H7 (cell line): ENCODE data around the gene EXOC4. TPM values are rescaled to one million over a fixed set of nuclear protein-coding genes. Genes with fewer than 3 reads are reported as not detected.
A peak's percentile ranks its signal among the peaks of the same experiment; 100 is the strongest.

ENCODE experiments used
- DNase-seq: peaks from one replicate; pipeline ENCODE4 v3.0.0; 2012
- H3K27me3 ChIP-seq: 2 replicates; pipeline ENCODE4 v1.6.0; 2011; ENCODE audit warnings: mild to moderate bottlenecking, low read length; ENCODE audit not compliant: control insufficient read depth, insufficient read depth
- H3K36me3 ChIP-seq: replicated peaks from 2 replicates; pipeline ENCODE4 v1.5.1; 2011; ENCODE audit warnings: low read length; ENCODE audit not compliant: control insufficient read depth, insufficient read depth
- H3K4me3 ChIP-seq: 2 replicates; pipeline ENCODE4 v1.5.1; 2011; ENCODE audit warnings: low read depth, mild to moderate bottlenecking, control low read depth, low read length, moderate library complexity; ENCODE audit not compliant: insufficient read depth
- total RNA-seq: library from RNA; depleted of rRNA; stranded (reverse); fragments of >200 nt; shearing (Covaris generic); gene quantifications from 2 replicates; pipeline ENCODE4 v1.2.3, GENCODE V29; 2014

EXOC4 gene
- total RNA-seq, 1 experiment from 2014 or later, result 44.8 TPM

DNA sequence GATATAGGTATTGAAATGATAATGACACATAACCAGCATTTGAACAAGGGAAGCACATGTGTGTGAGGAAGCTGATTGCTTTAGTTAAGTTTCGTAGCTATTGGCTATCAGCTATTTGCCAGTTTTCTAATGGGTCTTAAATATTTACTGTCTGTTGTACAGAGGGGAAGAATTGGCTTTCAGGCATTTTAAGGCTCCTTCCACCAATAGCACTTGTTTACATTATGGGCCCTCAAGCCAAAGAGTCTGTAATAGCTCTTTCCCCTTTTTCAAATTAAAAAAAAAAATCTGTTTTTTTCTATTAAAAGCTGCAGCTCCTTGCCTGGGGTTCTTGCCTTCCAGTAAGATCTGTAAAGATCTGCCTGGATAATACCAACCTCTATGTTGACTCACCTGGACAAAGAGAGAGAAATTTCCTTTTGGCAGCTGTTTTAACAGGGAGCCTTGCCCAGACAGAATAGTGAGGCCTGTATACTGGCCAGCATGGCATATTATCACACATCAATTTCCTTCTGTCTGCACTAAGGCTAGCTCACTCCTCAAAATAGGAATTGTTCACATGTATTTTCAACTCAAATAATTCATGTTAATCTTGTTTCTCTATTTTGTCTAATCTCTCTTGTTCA is 769.5 kb downstream of the EXOC4 start:
- DNase-seq, result no peak
- Histone ChIP-seq H3K36me3 (no peaks in the 10 kb centered on the region), H3K27me3 (no peaks in the 10 kb centered on the region), H3K4me3 (no peak overlapping the region)

GRCh38 chr7:134024739-134025138 is 771.9 kb downstream of the EXOC4 start:
- no peaks in the 10 kb centered on the region for H3K36me3 ChIP-seq
- H3K4me3 ChIP-seq, result no peak overlapping the region
- no peaks in the 10 kb centered on the region for H3K27me3 ChIP-seq
- DNase-seq, result no peak

DNA sequence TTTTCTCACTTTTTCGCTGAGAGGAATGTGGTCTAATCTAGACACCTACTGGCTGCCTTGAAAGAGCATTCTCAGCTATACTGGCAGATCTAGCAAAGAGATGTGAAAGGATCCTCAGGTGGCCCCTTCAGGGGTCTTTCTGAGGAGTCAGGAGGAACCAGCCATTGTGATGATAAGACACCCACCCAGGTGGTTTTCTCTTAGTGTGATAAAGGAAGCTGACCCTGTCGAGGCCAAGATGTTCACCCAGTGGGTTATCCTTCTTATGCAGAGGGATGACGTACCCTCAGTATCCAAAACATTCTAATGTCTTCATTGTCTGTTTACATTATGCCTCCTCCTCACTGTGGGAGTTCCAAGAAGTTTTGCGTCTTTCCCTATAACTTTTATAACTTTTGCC is 776.0 kb downstream of the EXOC4 start:
- H3K4me3 ChIP-seq, result no peak overlapping the region
- no peaks in the 10 kb centered on the region for H3K27me3 ChIP-seq
- peak; percentile 63 for DNase-seq
- H3K36me3 ChIP-seq, result no peaks in the 10 kb centered on the region

GRCh38 chr7:134029743-134030142 is 776.9 kb downstream of the EXOC4 start:
- no peaks in the 10 kb centered on the region for H3K27me3 ChIP-seq
- H3K4me3 ChIP-seq, result no peak overlapping the region
- no peaks in the 10 kb centered on the region for H3K36me3 ChIP-seq
- no peak for DNase-seq

DNA sequence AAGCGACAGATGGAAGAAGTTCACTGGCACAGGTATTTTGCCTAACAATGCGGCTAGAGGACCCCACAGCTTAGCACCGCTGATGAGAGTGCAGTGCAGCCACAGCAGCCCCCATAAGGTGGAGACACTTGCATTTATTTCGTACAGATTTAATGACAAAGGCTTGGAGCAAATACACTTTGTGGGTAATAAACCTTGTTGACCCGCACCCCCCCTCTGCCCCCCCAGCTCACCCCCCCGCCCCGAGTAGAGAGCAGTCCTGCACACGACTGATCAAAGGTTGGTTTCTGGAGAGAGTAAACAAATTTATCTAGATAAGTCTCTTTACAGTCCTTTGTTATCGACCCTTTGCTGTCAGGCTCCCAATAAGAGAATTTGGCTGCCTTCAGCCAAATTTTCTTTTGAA is 777.6 kb downstream of the EXOC4 start:
- Histone ChIP-seq H3K4me3 (no peak overlapping the region), H3K27me3 (no peaks in the 10 kb centered on the region), H3K36me3 (no peaks in the 10 kb centered on the region)
- no peak for DNase-seq

GRCh38 chr7:134031835-134032617 is 779.1 kb downstream of the EXOC4 start:
- Histone ChIP-seq H3K36me3 (no peaks in the 10 kb centered on the region), H3K4me3 (no peak overlapping the region)

GRCh38 chr7:134034652-134035051 is 781.8 kb downstream of the EXOC4 start:
- H3K36me3 ChIP-seq, result no peaks in the 10 kb centered on the region

More at GRCh38 chr7:134031835-134032617, 779.1 kb downstream of the EXOC4 start:
- DNase-seq, result no peak
- no peaks in the 10 kb centered on the region for H3K27me3 ChIP-seq

DNA sequence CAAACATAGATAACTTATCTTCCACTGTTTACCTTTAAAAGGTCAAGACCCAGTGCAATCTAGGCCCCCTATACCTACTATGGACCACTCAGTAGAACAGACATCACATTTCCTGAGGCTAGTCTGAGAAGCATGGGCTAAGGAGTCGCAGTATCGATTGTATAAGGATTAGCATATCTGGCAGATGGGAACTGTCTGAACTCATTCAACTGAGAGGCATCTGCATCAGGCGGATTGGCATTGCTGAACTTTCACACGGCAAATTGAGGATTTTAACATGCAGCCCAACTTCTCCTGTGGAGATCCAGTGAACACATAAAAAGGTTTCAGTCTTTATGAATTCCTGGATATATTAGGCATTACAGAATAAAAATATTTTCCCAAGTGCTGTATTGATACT is 785.1 kb downstream of the EXOC4 start:
- DNase-seq, result no peak
- no peaks in the 10 kb centered on the region for H3K27me3 ChIP-seq
- H3K36me3 ChIP-seq, result no peaks in the 10 kb centered on the region
- H3K4me3 ChIP-seq, result no peak overlapping the region

More at GRCh38 chr7:134034652-134035051, 781.8 kb downstream of the EXOC4 start:
- DNase-seq, result no peak
- H3K27me3 ChIP-seq, result no peaks in the 10 kb centered on the region
- no peak overlapping the region for H3K4me3 ChIP-seq

GRCh38 chr7:134040988-134041387 is 788.1 kb downstream of the EXOC4 start:
- no peaks in the 10 kb centered on the region for H3K27me3 ChIP-seq
- no peak overlapping the region for H3K4me3 ChIP-seq
- no peaks in the 10 kb centered on the region for H3K36me3 ChIP-seq
- no peak for DNase-seq

GRCh38 chr7:134041477-134041876 is 788.6 kb downstream of the EXOC4 start:
- DNase-seq, result no peak
- no peak overlapping the region for H3K4me3 ChIP-seq
- no peaks in the 10 kb centered on the region for H3K36me3 ChIP-seq
- H3K27me3 ChIP-seq, result no peaks in the 10 kb centered on the region

GRCh38 chr7:134042307-134042706 is 789.4 kb downstream of the EXOC4 start:
- Histone ChIP-seq H3K27me3 (no peaks in the 10 kb centered on the region), H3K36me3 (no peaks in the 10 kb centered on the region), H3K4me3 (no peak overlapping the region)
- DNase-seq, result no peak

DNA sequence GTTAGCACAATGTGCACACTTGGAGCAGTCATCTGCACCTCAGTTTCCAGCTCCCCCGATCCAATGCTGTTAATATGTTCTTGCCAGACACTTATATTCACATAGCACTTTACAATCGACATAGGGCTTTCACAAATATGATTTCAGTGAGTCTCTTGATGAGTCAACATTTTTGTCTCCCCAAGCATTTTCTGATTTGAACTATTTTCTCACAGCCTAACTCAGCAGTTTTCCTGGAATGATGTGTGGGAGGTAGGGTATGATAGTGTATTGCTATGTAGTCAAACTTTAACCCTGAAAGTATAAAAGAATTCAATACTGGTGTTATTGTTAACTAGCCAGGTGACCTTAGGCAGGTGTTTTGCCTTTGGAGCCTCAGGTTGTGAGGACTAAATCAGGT is 791.8 kb downstream of the EXOC4 start:
- Histone ChIP-seq H3K4me3 (no peak overlapping the region), H3K27me3 (no peaks in the 10 kb centered on the region), H3K36me3 (no peaks in the 10 kb centered on the region)
- no peak for DNase-seq

DNA sequence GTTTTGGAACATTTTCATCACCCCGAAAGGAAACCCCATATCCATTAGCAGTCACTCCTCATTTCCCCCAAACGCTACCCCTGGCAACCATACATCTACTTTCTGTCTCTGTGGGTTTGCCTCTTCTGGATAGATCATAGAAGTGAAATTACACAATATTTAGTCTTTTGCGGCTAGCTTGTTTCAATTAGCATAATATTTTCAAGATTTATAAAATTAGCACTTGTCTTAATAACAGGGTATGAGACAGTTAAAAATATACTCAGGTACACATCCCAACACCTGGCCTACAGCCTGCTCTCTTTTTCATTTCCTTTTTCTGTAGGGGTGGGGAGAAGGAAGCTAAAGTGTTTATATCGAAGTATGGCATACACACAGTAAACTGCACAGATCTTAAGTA is 792.8 kb downstream of the EXOC4 start:
- Histone ChIP-seq H3K4me3 (no peak overlapping the region), H3K36me3 (no peaks in the 10 kb centered on the region), H3K27me3 (no peaks in the 10 kb centered on the region)
- no peak for DNase-seq

GRCh38 chr7:134046594-134047128 is 793.8 kb downstream of the EXOC4 start:
- Histone ChIP-seq H3K4me3 (no peak overlapping the region), H3K27me3 (no peaks in the 10 kb centered on the region), H3K36me3 (no peaks in the 10 kb centered on the region)
- no peak for DNase-seq

GRCh38 chr7:134047675-134048074 is 794.8 kb downstream of the EXOC4 start:
- no peaks in the 10 kb centered on the region for H3K27me3 ChIP-seq
- no peak for DNase-seq
- H3K4me3 ChIP-seq, result no peak overlapping the region
- H3K36me3 ChIP-seq, result no peaks in the 10 kb centered on the region
